Activated T-cell treated with anti-CD3 and anti-CD28 coated beads for 48 hours (primary cell): ENCODE results near the gene LAMA4.

Experiments
- DNase-seq: peaks from one replicate; pipeline ENCODE4 v3.0.0-alpha.2; 2020; ENCODE audit warnings: low read depth

Gene LAMA4

GRCh38 chr6:112081569-112081968, 172.8 kb downstream of the LAMA4 start:
- DNase-seq: no peak

GRCh38 chr6:112066606-112067005, 187.8 kb downstream of the LAMA4 start:
- no peak for DNase-seq

GRCh38 chr6:112065426-112065986, 188.9 kb downstream of the LAMA4 start:
- DNase-seq: no peak

- no peak for DNase-seq
Observed at GRCh38 chr6:112062966-112063365, 191.4 kb downstream of the LAMA4 start.

- DNase-seq: no peak
Observed at GRCh38 chr6:112061605-112062004, 192.8 kb downstream of the LAMA4 start.
